ENCODE data around the gene CPZ.
A peak's percentile ranks its signal among the peaks of the same experiment; 100 is the strongest.
"Not testable (repeated sequence)": the region's sequence is repeated elsewhere in the genome, so short reads cannot be mapped to it uniquely, and the experiment has no call there.

The CPZ gene

DNA sequence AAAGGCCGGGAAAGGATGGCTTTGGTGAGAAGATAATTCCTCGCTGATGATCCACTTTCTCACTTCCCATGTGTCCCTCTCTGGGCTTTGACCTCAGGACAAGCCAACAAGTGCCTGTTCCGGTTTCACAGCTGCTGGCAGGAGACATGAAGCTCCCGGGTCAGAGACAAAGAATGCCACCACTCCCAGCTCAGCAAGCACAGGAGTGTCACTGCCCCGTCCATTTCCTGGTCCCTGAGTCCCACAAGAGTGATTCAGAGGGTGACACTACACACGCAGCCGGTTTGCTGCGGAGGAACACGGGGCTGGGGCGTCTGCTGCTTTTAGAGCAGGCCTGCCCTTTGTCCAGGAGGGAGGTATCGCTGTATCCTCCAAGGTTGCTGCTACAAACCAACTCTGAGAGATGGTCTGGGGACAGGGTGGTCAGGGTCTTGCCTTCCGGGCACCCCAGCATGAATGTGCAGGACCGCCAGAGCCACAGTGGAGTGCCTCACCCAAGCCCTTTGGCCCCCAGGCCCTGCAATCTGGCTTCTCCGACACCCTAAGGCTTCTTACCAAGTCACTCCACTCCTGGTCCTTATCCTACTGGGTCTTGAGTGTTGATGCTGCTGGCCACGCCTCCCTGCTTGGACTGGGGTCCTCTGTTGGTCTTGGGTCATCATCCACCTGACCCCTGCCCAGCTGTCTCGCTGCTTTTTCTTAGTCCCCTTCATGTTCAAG lies 49.5 kb downstream of the CPZ start:
- DNase-seq, result no peak

DNA sequence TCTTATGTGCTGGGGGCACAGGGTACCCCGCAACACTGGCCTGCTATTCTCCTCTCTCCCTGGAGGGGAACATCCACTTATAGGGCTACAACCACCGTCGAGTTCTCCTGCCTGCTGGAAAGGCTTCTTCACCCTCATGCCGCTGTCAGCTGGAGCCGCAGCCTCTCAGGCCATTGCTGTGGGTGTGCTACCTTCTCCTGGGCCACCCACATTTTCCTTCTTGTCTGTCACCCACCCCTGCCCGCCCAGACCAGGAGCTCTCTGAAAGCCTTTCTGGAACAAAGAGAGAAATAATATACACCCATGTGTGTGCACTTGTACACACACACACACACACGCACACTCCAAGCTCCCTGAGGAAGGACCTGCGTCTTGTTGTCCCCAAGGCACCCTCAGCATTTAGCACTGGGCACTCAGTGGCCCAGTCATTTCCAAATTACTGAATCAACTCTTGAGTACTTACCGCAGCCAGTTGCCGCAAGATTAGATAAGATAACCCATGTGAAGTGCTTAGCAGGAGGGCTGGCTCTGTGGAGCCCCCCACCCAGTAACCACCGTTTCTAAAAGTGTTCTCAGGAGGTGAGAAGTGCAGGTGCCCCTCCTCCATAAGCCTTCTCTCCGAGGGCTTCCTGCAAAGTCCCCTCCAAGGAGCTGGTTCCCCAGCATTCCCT lies 50.2 kb downstream of the CPZ start:
- no peak for DNase-seq

DNA sequence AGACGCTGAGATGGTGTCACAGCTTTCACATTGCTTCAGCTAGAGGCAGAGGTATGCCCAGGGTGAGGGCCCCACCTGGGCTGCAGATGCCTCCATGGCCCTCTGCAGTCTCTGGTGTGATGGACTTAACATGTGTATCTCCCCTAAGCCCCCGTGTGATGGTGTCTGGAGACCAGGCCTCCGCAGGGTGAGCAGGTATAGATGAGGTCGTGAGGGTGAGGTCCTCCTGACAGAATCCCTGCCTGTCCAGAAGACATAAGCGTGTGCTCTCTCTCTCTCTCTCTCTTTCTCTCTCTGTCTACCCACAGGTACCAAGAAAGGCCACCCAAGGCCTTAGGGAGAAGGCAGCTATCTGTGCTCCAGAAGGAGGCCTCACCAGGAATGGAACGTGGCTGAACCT lies 50.9 kb downstream of the CPZ start:
- no peak for DNase-seq

DNA sequence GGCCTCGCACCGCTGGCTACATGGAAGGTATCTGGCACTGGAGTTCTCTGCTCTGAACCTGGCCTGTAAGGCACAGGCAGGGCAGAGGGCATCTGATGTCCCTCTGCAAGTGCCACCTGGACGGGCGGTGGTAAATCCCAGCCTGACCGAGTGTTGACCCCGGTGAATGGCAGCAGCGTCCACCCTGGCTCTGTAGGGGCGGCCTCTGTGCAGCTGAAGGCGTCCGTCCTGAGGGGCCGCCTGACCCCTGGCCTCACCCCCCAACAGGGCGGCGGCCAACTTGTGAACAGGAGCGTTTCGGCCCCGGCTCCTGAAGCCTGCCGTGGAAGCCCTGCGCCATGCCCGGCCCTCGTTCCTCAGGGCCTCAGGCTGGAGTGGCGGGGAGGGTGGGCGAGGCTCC lies 51.4 kb downstream of the CPZ start:
- DNase-seq, result no peak

DNA sequence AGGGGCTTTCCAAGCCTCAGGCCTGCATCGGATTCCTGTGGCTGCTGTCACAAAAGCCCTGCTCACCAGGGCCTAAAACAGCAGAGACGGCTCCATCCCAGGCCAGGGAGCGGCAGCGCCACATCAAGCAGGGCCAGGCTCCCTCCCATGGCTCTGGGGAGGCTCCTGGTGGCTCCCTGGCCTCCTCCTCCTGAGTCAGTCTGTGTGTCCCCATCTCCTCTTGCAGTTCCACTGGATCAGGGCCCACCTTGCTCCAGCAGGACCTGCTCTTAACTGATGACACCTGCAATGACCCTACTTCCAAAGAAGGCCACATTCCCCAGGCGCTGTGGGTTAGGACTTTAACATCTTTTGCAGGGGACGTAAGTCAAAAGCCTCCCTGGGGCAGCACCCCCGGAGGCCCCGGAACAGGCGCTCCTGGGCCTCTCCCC lies 51.9 kb downstream of the CPZ start:
- no peak for DNase-seq

DNA sequence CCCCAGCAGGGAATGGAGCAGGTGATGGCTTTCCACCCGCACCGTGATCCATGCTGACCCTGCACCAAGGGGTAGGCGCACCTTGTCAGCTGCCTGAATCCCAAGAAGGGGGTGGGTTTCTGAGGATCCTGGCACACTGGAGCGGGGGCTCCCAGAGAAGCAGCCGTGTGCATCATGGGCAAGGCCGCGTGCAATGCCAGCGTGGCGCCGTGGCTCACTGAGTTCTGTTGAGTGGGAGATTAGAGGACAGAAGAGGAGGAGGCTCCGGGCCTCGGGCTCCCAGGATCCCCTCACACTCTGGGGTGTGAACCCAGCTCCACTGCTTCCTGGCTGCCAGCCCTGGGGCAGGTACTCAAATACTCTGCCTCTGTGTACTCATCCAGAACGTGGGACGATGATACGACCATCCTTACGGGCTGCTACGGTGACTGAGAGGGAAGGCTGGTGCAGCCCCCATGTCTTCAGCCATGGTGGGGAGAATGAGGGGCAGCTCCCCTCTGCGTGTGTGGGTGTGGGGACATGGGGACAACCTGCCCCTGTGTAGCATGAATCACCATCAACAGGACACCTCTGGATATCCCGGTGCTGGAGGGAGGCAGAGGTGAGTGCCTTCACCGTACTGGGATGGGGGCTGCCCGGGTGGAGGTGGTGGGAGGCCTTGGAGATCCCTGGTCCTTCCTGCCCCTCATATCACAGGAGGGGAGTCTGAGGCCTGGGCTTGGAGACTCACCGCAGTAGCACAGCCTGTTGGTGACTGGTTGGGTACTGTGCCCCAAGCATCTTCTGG lies 52.6 kb downstream of the CPZ start:
- peak; percentile 18 for DNase-seq

DNA sequence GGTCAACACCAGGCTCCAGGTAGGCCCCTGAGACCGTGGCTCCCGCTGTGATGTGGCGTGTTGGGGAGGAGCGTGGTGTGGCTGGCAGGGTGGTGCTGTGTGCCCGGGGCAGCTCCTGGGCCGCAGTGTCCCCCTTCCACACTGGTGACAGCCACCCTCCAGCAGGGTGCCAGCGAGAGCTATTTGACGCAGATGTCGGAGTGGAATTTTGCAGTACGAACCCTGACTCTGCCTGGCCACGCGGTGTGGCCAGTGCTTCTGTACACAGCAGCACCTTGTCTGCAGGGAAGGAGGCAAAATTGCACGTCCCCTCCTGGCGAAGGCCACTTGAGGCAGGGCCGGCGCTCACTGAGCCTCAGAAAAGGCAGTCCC lies 53.2 kb downstream of the CPZ start:
- peak; percentile 22 for DNase-seq

DNA sequence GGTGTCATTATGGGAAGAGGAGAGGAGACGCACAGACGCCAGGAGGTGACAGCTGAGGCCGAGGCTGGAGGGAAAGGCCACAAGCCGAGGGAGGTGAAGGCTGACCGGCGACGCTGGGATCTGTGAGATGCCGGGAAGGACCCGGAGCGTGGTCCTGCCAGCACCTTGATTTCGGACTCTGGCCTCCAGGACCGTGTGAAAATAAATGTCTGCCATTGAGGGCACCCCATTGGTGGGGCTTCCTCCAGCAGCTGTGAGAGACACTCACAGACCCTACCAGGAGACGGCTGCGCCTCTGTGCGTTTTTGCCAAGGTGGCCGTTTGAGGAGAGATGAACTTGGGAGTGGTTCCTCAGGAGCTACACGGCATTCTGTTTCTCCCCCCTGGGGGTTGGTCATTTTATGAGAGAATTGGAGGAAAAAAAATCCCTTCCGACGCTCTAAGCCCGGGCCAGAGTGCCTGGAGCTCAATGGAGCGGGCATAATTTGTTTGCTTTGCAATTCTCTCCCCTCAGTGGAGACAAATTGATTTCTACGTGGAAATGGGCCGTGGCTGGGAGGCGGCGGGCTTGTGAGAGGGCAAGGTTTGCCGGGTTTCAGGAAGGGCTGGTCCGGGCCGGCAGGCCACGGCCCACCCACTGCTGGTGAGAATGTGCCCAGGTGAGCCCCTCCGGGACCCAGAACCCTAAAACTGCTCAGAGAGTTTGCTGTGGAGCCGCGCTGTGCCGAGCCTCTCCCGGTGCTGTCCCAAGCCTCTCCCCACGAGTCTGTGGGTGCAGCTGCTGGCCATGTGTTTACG lies 53.9 kb downstream of the CPZ start:
- no peak for DNase-seq

DNA sequence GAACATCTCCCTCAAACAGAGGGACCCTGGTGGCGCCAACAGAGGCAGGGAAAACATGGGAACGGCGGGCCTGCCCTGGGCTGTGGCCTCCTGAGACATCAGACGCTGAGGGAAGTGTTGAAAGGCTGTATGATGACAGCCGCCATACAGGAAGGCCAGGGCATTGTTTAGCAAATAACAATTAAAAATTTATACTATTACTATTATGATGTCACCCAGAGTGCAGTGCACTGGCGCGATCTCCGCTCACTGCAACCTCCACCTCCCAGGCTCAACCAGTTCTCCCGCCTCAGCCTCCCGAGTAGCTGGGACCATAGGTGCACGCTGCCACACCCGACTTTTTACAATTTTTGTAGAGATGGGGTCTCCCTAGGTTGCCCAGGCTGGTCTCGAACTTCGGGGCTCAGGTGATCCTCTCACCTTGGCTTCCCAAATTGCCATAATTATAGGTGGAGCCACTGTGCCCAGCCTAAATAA lies 54.6 kb downstream of the CPZ start:
- peak; percentile 18 for DNase-seq

DNA sequence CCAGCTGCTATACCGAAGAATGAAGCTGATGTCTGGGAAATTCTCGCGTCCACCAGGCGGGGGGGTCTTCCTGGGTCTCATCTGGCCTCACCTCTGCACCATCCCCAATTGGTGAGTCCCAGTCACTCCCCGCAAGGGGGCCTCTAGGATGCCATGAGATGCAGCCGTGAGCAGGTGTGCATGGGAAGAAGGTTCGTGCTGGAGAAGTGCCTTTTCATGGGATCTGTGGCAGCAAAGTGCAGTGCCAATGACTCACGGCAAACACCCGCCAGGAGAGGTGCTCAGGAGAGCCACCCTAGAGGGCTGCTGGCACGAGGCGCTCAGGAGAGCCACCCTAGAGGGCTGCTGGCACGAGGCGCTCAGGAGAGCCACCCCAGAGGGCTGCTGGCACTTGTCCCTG lies 55.1 kb downstream of the CPZ start:
- peak; percentile 19 for DNase-seq

DNA sequence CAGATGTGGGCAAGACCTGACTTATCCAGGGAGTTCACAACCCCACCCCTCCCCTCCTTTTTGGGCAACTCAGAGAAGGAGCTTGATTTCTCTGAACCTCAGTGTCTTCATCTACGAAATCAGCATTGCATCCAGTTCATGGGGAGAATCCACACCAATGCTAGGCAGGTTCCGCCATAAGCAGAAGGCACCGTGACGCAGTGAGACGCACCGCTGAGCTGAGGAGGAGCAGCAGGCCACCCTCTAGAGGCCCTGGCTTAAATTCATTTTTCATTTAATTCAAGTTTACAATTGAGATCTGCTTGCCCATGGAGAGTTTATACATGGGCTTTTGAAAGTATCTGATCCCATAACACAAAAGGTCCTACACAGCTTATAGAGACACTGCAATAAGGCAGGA lies 55.7 kb downstream of the CPZ start:
- peak; percentile 21 for DNase-seq

DNA sequence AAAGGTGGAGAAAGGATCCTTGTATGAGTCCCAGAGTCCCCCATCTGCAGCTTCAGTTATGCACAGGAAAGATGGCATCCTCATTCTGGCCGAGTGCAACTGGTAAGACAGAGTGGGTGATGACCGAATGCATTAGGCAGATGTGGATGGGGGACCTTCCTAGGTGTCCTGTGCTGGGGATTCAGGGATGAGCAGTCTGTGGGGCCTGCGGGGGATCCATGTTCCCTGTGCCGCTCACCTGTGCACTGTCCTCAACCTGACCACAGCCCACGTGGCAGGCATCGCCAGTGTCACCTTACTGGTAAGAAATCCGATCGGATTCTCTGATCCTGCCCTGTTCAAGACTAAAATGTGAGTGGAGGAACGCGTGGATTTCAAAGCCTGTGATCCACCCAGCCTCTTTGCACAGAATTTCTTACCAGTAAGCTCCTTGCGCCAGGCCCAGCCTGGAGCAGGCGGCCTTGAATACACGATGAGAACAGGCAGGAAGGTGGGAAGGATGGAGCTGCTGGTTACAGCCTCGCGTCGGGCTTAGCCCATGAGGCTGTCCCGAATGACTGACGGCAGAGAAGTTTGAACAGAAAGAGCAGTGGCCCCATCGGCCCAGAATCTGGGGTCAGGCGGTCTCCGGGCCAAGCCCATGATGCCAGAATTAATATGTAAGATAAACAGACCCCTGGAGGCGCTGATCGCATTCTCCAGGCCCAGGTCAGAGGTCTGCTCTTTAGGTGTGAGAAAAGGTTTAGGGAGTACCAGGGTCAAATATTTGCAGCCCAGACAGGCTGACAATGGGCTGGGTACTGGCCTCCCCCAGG lies 56.5 kb downstream of the CPZ start:
- DNase-seq, result peak; percentile 26

DNA sequence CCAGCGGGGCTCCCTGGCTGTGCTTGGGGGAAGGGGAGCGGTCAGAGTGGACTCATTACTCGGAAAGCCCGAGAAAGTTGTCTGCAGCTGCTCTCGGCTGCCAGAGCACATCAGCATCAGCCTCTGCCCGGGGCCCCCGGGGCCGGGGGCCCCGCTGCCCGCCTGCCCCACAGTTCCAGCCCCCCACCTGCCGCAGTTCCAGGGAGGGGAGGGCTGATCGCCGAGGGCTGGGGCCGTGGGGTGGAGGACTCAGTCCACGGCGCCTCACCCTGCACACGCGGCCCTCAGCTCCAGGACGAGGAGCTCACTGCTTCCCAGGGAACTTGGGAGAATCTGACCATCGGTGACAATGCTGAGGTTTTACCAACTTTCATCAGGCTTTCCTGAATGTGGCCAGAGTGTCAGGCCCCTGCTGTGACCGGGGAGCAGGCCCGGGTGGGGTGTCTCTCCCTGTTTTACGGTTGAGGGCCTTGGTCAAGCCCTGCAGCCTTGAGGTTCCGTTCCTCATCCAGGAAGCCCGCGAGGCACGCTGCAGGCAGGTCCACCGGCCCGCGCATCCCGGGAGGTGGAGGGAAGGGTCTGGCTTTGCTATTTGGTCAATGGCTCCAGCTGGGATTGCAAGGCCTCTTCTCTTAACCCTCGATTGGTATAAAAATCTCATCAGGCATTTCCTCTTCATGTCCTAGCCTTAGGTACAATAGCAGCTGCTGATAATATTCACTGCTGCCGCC lies 57.2 kb downstream of the CPZ start:
- DNase-seq, result no peak

DNA sequence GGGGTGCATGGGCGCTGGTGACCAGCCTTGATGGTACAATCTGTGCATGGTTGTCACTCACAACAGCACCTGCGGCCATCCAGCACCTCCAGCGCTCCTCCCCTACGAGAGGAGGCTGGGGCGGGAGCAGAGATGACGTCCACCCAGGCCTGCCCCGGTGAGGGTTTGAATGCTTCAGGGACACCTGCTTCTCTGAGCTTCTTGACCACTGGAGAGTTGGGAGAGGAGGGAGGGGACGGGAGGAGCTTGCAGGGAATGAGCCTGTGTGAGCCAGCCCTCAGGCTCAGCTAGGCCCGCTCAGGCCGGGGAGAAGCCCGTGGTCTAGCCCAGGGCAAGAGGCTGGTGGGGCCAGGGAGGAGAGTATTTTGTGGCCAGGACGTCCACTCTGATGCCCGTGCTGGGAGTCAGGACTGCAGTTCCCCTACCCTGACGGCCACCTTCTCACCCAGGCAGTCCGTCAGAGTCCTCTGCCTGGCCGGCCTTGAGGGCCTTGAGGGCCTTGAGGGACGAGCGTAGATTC lies 59.2 kb downstream of the CPZ start:
- DNase-seq, result peak; percentile 15

DNA sequence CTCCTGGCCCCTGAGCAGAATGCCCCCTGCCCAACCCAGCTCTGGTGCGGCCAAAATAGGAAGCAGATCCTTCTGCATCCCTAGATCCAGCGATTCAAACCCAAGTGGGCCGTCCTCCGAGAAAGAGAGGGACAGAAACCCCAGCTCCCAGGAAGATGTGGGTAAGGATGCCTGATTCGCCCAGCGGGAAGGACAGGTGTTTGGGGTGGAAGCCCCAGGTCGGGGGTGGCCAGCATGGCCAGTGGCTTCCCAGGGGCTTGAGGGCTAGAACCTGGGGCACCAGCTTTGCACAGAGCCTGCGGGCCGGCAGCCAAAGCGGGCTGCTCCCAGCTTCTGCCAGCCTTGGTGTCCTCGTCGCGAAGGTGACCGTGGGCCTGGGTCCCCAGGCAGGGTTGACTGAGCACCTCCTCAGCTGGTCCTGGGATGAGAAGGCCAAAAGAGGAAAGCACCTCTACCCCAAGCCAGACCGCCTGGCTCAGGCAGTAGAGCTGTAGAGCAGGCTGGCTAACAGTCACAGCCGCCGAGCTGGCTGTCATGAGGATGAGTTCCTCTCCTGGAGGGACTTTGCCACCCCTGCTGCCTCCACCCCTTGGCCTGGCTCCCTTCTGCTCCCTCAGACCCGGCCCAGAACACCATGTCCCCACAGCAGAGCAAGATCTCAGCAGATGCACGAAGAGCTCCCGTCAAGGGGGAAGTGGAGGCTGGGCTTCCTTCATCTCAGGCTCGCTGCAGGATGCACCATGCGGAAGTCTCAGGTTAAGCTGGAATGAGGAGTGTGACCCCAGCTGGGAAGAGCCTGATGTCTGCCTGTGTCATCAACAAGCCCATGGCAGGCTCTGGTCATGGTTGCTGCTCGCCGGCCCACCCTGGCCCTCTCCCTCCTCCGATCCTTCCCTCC lies 59.9 kb downstream of the CPZ start:
- DNase-seq, result peak; percentile 22

DNA sequence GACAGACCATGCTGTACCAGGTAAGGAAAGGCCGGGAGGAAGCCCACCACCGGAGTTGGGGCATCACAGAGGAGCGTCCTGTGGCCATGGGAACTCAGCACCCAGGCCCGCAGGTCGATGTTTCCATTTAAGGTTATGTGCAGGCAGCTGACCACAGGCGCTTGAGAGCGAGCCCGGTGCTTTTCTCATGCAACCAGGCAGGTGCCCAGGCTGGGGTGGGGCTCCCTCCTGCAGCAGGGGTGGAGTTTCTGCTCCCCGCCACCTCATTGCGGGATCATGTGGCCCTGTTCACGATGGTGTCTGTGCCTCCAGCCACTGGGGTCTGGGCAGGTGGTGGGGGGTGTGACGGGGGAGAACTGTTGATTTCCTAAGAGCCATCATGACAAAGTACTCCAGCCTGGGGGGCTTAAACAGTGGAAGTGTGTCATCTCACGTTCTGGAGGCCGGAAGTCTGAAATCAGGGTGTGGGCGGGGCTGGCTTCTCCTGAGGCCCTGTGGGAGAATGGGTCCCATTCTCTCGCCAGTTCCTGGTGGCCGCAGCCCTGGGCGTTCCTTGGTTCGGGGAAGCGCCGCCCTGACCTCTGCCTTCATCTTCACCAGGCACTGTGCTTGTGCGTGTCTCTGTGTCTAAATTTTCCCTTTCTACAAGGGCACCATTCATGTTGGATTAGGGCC lies 60.9 kb downstream of the CPZ start:
- DNase-seq, result peak; percentile 33

DNA sequence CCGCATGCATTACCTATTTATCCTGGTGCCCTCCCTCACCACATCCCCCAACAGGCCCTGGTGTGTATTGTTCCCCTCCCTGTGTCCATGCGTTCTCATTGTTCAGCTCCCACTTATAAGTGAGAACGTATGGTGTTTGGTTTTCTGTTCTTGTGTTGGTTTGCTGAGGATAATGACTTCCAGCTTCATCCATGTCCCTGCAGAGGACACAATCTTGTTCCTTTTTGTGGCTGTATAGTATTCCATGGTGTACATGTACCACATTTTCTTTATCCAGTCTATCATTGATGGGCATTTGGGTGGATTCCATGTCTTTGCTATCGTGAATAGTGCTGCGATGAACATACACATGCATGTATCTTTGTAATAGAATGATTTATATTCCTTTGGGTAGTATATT lies 61.6 kb downstream of the CPZ start:
- not testable (repeated sequence) for DNase-seq

DNA sequence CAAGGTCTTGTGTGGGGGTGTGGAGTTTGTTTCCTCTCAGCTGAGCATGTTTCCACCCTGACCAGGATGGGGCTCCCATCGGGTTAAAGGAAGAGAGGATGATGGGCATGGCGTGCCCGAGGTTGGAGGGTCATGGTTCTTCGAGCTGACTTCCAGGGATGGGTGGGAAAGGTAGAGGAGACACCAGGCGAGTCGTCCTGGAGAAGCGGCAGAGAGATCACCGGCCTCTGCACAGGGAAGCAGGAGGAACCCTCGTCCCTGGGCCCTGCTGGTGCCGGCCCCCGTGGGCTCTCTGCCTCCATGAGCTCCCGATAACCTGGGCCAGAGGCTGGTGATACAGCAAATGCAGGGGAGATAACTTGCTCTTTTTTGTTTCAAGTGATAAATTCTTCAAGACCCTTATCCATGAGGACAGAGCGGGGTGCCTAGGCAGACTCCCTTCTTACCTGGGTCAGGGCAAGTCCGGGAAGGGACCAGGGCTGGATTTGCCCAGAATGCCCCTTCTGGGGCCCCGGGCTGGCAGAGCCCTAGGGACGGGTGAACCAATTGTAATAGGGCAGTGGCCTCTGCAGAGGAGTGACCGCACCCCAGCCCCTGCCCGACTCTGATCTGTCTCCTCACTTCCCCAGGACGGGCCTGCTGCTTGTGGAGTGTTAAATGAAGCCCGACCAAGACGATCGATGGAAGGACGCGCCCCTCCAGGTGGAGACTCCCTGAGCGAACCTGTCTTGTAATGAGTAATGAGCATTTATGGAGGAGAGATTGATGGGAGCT lies 63.0 kb downstream of the CPZ start:
- DNase-seq, result peak; percentile 15

DNA sequence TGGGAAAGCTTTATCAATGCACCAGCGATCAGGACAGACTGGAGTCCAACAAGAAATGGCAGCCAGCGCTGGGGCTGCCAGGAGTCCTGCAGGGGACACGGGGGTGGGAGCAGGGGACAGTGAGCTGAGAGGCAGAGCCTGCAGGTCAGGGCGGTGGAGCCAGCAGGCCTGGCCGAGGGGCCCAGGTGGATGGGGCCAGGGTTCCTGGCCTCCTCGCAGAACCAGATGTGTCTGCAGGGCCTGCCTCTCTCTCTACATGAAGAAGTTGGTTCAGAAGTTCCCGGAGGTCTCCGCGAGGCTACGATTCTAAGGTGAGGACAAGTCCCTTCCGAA lies 63.6 kb downstream of the CPZ start:
- peak; percentile 32 for DNase-seq

All from right forelimb (tissue), 1 donor.